ENCODE results near the gene GMDS.

- TF ChIP-seq POLR2A (IDR thresholded peaks at IDR 0.05; ENCODE audit: low read depth, low read length) (no peak), POLR2AphosphoS5 (IDR thresholded peaks at IDR 0.05; ENCODE audit: low read depth, low read length) (no peak), TAF1 (IDR thresholded peaks at IDR 0.05; ENCODE audit: borderline replicate concordance, low read depth, low read length) (no peak)
Observed at GRCh38 chr6:1584996-1585668, 660.3 kb downstream of the GMDS start.

All from GM12892 (cell line).